Naive B cell (primary cell): ENCODE measurements around the gene ITGA5. TPM values are rescaled to one million over a fixed set of nuclear protein-coding genes. Genes with fewer than 3 reads are reported as not detected.

Experiments used
- ATAC-seq, 2 donors: fragments of 150-1000 bp; cut with Tn5 transposase; 2 replicates each; pipeline ENCODE4 v1.10.0; 2021; ENCODE audit warnings: low read depth in 2 of 2, mild to moderate bottlenecking in 2 of 2, moderate library complexity in 2 of 2
- DNase-seq: peaks from one replicate; pipeline ENCODE4 v3.0.0; 2022
- H3K27ac Mint-ChIP-seq, 6 donors: one replicate each; pipeline ENCODE4 v1.8.0; 2020 to 2022; ENCODE audit warnings: mild to moderate bottlenecking in 6 of 6, mixed read lengths in 6 of 6, moderate library complexity in 5 of 6, inconsistent platforms in 2 of 6
- H3K27me3 Mint-ChIP-seq, 3 donors: one replicate each; pipeline ENCODE4 v1.8.0; 2021 to 2022; ENCODE audit warnings: mixed read lengths in 3 of 3, mild to moderate bottlenecking in 1 of 3
- H3K36me3 Mint-ChIP-seq, 2 donors: one replicate each; pipeline ENCODE4 v1.8.0; 2020 to 2022; ENCODE audit warnings: mixed read lengths in 2 of 2, inconsistent platforms in 1 of 2, mild to moderate bottlenecking in 1 of 2
- H3K4me1 Mint-ChIP-seq, 3 donors: one replicate each; pipeline ENCODE4 v1.8.0; 2020 to 2022; ENCODE audit warnings: mixed read lengths in 3 of 3, inconsistent platforms in 1 of 3, mild to moderate bottlenecking in 1 of 3, moderate library complexity in 1 of 3
- H3K4me3 Mint-ChIP-seq, 8 donors: one replicate each; pipeline ENCODE4 v1.8.0; 2020 to 2022; ENCODE audit warnings: mild to moderate bottlenecking in 8 of 8, mixed read lengths in 8 of 8, moderate library complexity in 8 of 8, inconsistent platforms in 2 of 8
- H3K9me3 Mint-ChIP-seq, 7 donors: one replicate each; pipeline ENCODE4 v1.8.0; 2020 to 2022; ENCODE audit warnings: mixed read lengths in 7 of 7, mild to moderate bottlenecking in 5 of 7, inconsistent platforms in 2 of 7, moderate library complexity in 1 of 7
- polyA plus RNA-seq, 6 donors: library from polyadenylated mRNA; unstranded; fragments of 300-500 nt; fragmentation: Illumina TruSeq; gene quantifications; one replicate each; pipeline ENCODE4 v1.2.3, GENCODE V29; 2021; ENCODE audit warnings: low read depth in 6 of 6

Gene ITGA5
- 1 to 10 TPM in 5 of 6 donors, not detected in 1; 1.7 to 4.6 (median 2.3) TPM for polyA plus RNA-seq

DNA sequence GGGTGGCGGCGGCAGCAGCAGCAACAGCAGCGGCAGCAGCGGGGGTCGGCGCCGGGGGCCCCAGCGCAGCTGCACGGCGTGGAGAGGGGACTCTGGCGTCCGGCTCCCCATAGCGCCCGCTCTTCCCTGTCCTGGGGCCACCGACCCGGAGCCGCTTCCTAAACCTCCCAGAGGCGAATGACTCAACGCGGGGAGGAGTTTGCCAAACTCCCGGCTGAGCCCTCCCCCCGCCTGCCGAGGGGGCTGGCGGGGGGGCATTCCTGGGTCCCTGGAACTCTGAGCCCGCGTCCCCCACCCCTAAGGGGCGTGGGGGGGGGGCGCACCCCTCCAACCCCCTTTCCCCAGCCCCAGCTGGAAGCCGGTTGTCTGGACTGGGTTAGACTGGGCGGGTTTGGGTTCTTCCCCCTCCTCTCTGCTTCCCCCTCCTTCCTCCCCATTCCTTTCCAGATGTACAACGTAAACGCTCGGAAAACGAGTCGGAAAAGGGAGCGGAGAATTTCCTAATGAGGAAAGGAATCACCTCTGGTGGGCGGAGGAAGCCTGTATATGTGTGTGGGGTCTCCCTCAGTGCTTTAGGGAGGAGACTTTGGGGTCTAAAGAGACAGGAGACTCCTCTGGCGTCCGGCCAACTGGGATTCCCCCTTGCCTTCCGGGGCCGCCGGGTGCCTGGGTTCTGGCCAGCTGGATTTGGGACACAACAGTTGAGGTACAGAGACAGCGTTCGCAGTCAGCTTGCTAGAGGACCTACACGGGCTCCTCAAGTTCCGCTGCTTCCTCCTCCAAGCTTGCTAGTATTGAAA, at the start of gene ITGA5:
Gene ITGA5, minus strand, starts transcription at position 179 of the 800 bp plus-strand sequence. Its CDS starts 68 bp downstream, at position 111.
- Mint-ChIP-seq H3K27ac (peak within 1 kb of the TSS; percentile 11 to 96 (median 71)), H3K27me3 (peaks cover 0 to 22% (median 8%) of the 10 kb centered on the region in 3 donors), H3K36me3 (no peaks in the 10 kb centered on the region), H3K9me3 (no peaks in the 10 kb centered on the region), H3K4me1 (peaks cover 38 to 65% (median 62%) of the 10 kb centered on the region in 3 donors), H3K4me3 (peak within 1 kb of the TSS; percentile 85 to 96 (median 92))
- ATAC-seq (peak; percentile 18 to 34), DNase-seq (no peak)

DNA sequence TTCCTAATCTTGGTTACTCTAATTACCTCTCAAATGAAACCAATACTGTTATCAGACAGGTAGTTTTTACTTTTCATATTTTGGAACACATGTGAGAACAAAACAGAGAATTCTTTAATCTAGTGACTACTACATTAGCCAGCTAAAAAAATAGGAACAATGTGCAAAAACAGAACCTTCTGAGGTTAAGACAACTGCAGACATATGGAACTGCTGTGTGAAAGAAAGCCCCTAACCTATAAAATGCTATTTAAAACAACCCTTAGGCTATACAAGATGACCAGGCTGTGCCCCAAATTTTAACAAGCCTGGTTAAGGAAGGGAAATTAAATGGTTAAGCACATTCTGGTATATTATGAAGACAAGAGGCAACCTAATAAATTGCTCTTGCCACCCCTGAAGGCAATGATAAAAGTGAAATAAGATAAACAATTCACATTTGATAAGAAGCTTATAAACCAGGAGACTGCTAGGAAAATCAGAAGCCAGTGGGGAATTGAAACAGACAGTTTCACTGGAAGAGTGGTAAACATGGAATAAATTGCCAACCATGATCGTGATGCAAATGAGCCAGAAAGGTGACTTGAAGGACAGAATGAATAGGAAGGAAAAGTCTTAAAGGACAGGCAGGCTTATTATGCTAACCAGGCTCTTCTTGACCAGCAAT, 46.9 kb upstream of the ITGA5 start:
- no peak for ATAC-seq
- H3K4me3 Mint-ChIP-seq, result no peak overlapping the region
- no peak for DNase-seq
- no peak overlapping the region for H3K27ac Mint-ChIP-seq
- H3K36me3 Mint-ChIP-seq, result no peaks in the 10 kb centered on the region
- no peaks in the 10 kb centered on the region for H3K27me3 Mint-ChIP-seq
- H3K9me3 Mint-ChIP-seq, result no peaks in the 10 kb centered on the region
- H3K4me1 Mint-ChIP-seq, result no peaks in the 10 kb centered on the region

DNA sequence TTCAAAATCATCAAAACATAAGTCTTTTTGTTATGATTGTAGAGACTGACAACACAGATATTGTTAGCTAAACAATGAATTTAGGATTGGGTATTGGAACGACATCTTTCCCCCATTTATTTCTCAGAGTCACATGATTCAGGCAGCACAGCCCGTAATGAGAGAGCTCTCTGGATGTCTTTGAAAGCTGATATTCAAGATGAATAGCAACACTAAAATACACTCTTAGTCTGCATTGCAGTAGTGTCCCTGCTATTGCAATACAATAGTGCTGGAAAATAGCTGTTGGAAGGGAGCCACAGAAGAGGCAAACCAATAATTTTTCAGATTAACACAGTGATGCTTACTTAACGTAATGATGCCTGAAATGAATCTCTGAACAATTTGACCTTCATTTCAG, 44.4 kb upstream of the ITGA5 start:
- Mint-ChIP-seq H3K27me3 (peaks cover 0 to 6% (median 0%) of the 10 kb centered on the region in 3 donors), H3K4me1 (no peaks in the 10 kb centered on the region), H3K4me3 (no peak overlapping the region), H3K36me3 (no peaks in the 10 kb centered on the region), H3K27ac (no peak overlapping the region), H3K9me3 (no peaks in the 10 kb centered on the region)
- no peak for DNase-seq
- no peak for ATAC-seq

DNA sequence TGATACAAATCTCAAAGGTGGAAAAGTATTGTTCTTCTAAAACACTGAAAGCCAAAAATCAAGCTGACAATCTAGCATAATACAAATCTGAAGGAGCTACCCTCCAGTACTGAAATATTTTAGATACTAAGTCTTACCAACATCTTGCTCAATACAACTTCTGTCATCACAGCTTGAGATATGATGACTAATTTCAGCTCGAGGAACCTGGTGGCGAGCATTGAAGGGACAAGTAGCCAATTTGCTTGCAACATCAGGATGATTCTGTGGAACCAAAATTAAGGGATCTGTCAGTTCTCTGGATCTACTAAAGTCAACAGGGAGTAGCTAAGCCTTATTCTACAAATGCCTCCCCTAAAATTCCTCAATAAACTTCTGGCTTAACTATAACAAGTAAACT, 44.0 kb upstream of the ITGA5 start:
- Mint-ChIP-seq H3K27me3 (peaks cover 0 to 6% (median 0%) of the 10 kb centered on the region in 3 donors), H3K4me1 (no peaks in the 10 kb centered on the region), H3K27ac (no peak overlapping the region), H3K4me3 (no peak overlapping the region), H3K36me3 (no peaks in the 10 kb centered on the region), H3K9me3 (no peaks in the 10 kb centered on the region)
- ATAC-seq, result no peak
- no peak for DNase-seq

DNA sequence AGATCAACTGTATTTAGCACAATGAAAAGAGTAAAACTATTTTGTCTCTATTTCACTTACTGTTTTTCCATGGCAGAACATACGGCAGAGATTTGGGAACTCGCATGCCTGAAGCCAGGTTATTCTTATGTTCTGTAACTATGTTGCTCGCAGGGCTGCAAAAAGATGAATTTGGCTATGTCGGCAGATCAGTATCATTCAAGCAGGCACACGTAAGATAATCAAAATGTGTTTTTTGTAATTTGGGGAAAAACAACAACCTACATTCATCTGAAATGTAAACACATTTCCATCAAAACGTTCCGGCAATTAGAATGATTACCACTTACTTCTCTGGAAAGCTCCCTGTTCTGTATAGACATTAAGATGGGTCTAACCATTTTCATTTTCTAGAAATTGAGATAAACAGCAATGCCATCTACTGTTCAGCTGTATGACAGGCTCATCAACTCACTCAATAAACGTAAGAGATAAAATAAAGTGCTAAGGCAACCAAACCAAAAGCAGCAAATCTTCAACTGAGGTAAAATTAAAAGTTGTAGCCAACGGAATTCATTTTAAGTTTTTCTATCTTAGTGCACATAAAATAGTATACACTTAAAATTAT, 41.4 kb upstream of the ITGA5 start:
- no peaks in the 10 kb centered on the region for H3K9me3 Mint-ChIP-seq

DNA sequence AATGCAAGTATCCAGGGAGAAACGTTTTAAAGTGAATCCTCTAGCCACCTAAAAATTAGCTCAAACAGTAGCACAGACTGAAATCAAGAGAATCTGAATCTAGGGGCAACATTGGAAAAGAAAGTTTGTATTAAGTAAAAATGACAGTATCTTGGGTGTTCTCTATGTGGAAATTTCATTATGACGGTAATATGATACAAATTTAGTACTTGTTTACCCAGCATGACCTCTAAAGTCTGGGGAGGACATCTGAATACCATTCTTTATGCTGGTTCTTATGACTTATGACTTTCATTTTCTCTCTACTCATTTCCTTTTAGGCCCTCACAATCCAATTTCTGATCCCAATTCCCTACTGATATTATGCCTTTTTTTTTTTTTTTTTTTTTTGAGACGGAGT, 40.3 kb upstream of the ITGA5 start:
- Mint-ChIP-seq H3K9me3 (no peaks in the 10 kb centered on the region), H3K4me3 (peak overlapping the region in 1 of 8 donors; percentile 52), H3K36me3 (no peaks in the 10 kb centered on the region), H3K27me3 (peaks cover 0 to 6% (median 0%) of the 10 kb centered on the region in 3 donors), H3K27ac (no peak overlapping the region), H3K4me1 (no peaks in the 10 kb centered on the region)
- ATAC-seq, result no peak
- DNase-seq, result no peak

More for the DNA sequence above, 41.4 kb upstream of the ITGA5 start:
- no peak for DNase-seq
- no peak for ATAC-seq
- no peaks in the 10 kb centered on the region for H3K36me3 Mint-ChIP-seq
- peaks cover 0 to 6% (median 0%) of the 10 kb centered on the region in 3 donors for H3K27me3 Mint-ChIP-seq
- H3K4me1 Mint-ChIP-seq, result no peaks in the 10 kb centered on the region
- H3K4me3 Mint-ChIP-seq, result no peak overlapping the region
- peak overlapping the region in 1 of 6 donors; percentile 44 for H3K27ac Mint-ChIP-seq

DNA sequence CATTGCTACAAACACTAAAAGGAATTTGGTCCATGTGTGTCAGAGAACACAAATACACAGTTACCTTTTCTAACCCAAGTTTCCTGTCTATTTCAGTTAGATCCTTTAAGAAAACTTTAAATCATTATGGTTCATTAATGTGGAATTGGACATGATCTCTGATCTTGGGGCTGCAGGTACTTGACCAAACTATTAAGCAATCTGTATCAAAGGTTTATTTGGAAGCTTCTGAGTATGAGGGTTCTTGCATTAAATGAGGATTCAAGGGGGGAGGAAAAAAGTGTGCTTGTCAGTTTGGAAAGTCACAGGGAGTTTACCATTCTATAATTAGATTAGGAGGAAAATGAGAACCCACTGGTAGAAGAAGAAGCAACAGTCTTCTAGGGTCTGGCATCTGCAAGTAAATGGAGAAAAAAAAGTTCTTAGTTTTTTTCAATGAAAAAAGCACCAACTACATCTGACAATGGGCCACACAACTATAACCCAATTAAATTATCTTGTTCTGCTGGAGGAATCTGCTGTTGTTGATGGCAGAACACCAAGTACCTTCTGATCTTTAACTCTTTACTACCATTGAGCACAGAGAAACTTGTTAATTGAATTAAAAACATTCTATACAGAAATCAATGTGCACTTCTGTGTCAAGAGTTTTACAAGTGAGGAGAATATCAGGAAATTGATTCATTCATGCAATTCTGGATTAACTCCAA, 36.8 kb upstream of the ITGA5 start:
- Mint-ChIP-seq H3K4me1 (no peaks in the 10 kb centered on the region), H3K36me3 (no peaks in the 10 kb centered on the region), H3K9me3 (no peaks in the 10 kb centered on the region), H3K27ac (no peak overlapping the region), H3K4me3 (no peak overlapping the region), H3K27me3 (peaks cover 0 to 6% (median 0%) of the 10 kb centered on the region in 3 donors)
- ATAC-seq (no peak), DNase-seq (no peak)

DNA sequence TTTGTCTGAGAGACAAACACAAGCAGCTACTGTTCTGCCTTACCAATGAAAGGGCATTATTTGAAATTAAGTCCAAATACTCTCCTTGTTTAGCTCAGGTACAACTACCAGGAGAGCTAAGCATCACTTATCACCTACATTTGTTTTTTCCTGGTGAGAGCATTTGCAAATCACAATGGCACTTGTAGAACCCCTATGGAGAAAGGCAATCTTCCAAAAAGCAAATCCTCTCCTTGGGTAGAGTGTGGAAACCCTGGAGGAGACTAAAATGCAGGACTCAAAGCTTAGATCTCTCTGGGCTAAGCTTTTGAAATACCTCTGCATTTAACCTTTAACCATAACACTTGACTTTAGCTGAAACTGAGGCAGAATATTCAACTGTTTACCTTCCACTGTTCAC, 33.6 kb upstream of the ITGA5 start:
- H3K4me1 Mint-ChIP-seq, result peaks cover 0 to 3% (median 0%) of the 10 kb centered on the region in 3 donors
- no peak overlapping the region for H3K4me3 Mint-ChIP-seq
- no peak overlapping the region for H3K27ac Mint-ChIP-seq
- H3K36me3 Mint-ChIP-seq, result no peaks in the 10 kb centered on the region
- DNase-seq (no peak), ATAC-seq (no peak)
- no peaks in the 10 kb centered on the region for H3K27me3 Mint-ChIP-seq
- H3K9me3 Mint-ChIP-seq, result no peaks in the 10 kb centered on the region

DNA sequence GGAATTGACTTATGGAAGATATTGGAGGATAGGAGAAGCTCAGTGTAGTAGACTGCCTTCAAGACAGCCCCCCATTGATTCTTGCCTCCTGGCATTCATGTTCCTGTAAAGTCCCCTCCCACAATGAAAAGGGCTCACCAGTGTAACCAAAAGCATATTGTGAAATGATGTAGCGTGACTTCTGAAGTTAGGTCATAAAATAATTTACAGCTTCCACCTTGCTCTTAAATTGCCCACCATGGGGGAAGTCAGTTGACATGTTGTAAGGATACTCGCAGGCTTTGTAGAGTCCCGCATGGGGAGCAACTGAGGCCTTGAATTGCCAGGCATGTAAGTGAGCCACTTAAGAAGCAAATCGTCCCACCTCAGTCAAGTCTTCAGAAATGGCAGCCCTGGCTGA, 29.3 kb upstream of the ITGA5 start:
- Mint-ChIP-seq H3K27ac (no peak overlapping the region), H3K9me3 (no peaks in the 10 kb centered on the region), H3K4me3 (no peak overlapping the region), H3K4me1 (peaks cover 0 to 3% (median 0%) of the 10 kb centered on the region in 3 donors), H3K27me3 (no peaks in the 10 kb centered on the region), H3K36me3 (no peaks in the 10 kb centered on the region)
- DNase-seq (no peak), ATAC-seq (no peak)

DNA sequence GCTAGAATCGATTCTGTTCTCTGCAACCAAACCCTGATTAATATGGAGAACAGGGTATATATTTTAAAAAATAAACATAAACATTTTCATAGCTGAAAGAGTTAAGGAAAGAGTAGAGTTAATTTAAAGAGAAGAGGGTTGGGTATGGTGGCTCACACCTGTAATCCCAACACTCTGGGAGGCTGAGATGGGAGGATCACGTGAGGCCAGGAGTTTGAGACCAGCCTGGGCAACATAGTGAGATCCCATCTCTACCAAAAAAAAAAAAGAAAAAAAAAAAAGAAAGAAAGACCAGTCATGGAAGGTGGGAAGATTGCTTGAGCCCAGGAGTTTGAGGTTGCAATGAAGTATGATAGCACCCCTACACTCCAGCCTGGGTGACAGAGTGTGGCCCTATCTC, 28.9 kb upstream of the ITGA5 start:
- Mint-ChIP-seq H3K27ac (peak overlapping the region in 1 of 6 donors; percentile 33), H3K4me1 (peaks cover 0 to 3% (median 0%) of the 10 kb centered on the region in 3 donors), H3K27me3 (no peaks in the 10 kb centered on the region), H3K36me3 (no peaks in the 10 kb centered on the region), H3K4me3 (no peak overlapping the region), H3K9me3 (no peaks in the 10 kb centered on the region)
- no peak for DNase-seq
- ATAC-seq, result no peak

DNA sequence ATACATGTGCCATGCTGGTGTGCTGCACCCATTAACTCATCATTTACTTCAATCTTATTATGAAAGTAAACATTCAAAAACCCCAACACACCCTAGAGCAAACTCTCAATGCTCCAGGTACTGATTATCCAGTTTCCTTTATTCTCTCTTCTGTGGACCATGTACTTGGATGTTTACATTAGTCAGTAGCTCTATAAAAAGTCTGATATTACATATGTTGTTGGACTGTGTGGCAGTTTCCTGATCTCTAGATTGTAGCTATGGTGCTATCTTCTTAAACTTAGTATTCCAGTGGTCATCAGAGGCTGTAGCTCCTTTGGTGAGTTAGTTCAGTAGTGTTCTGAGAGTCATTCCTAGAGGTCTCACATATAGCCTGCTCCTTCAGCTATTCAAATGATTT, 25.1 kb upstream of the ITGA5 start:
- Mint-ChIP-seq H3K4me3 (no peak overlapping the region), H3K36me3 (no peaks in the 10 kb centered on the region), H3K27me3 (peaks cover 0 to 8% (median 6%) of the 10 kb centered on the region in 3 donors), H3K27ac (no peak overlapping the region), H3K9me3 (no peaks in the 10 kb centered on the region), H3K4me1 (peaks cover 4 to 8% (median 7%) of the 10 kb centered on the region in 3 donors)
- DNase-seq, result no peak
- ATAC-seq, result no peak

DNA sequence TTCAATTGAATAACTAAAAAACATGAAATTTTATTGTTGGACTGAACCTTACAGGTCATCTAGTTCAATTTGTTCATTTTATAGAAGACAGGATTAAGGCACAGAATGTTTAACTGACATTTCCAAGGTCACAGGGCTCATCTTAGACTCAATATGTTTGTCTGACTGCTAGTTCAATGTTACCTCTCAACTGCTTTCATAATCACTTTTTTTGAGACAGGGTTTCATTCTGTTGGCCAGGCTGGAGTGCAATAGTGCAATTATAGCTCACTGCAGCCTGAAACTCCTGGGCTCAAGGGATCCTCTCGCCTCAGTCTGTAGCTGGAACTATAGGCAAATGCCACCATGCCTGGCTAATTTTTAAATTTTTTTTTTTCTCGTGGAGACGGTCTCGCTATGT, 24.4 kb upstream of the ITGA5 start:
- Mint-ChIP-seq H3K9me3 (no peaks in the 10 kb centered on the region), H3K27me3 (peaks cover 0 to 8% (median 6%) of the 10 kb centered on the region in 3 donors), H3K27ac (no peak overlapping the region), H3K4me1 (peaks cover 4 to 8% (median 6%) of the 10 kb centered on the region in 3 donors), H3K36me3 (no peaks in the 10 kb centered on the region), H3K4me3 (no peak overlapping the region)
- no peak for DNase-seq
- no peak for ATAC-seq

DNA sequence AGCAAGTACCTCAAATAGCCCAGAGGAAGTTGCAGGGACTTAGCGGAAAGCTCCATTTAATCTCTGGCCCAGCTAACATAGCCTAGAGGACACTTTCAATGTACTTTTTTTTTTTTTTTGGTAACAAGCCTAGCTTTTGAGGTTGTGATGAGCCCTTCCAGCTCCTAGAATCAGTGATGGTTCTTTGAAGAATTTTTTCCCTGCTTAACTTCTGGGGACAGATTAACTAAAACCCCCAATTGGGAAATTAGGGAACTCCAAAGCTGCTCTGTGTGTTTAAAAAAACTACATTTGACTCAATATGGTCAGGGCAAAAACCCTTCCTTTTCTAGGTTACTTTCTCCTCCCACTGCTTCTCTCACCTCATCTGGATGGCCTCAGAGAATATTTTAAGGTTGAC, 23.9 kb upstream of the ITGA5 start:
- Mint-ChIP-seq H3K27me3 (peaks cover 0 to 8% (median 6%) of the 10 kb centered on the region in 3 donors), H3K9me3 (no peaks in the 10 kb centered on the region), H3K4me3 (no peak overlapping the region), H3K27ac (no peak overlapping the region), H3K36me3 (no peaks in the 10 kb centered on the region), H3K4me1 (peaks cover 4 to 8% (median 6%) of the 10 kb centered on the region in 3 donors)
- ATAC-seq, result no peak
- no peak for DNase-seq
